Activated naive CD4-positive, alpha-beta T cell (primary cell): Measurements from ENCODE around the gene CIBAR2.

Experiments used
- DNase-seq, 4 experiments: peaks; one replicate each; lab custom pipeline; 2025; lab: John Stamatoyannopoulos, UW

CIBAR2 gene

DNA sequence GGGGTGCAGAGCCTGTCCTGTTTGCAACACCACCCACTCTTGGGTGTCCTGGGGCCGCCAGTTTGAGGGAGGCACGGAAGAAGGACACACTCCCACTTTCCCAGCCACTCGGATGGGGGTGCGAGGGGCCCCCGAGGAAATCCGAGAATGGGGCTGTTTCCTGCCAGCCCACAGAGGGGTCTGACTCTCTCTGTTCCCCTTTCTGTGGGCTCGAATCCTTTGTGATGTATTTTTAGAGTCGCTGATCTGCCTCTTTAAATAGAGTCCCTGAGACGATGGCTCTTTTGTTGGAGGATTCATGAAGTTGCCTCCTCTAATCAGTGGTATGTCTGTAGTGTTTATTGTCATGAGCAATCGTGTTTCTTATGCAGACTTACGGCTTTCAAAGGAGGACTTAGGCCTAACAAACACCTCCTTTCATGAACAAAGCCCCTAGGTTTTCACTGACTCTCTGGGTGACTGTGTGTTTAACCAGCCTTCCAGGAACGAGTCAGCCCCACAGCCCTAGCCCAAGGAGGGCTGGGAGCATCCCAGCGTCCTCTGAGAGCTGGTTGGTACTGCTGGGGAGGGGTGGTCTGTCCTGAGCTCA lies 29.1 kb downstream of the CIBAR2 start:
- DNase-seq = no peak

GRCh38 chr16:85082173-85083050 lies 29.9 kb downstream of the CIBAR2 start:
- DNase-seq = no peak

- DNase-seq = no peak
These were observed 30.5 kb downstream of the CIBAR2 start for GRCh38 chr16:85081765-85082164.

DNA sequence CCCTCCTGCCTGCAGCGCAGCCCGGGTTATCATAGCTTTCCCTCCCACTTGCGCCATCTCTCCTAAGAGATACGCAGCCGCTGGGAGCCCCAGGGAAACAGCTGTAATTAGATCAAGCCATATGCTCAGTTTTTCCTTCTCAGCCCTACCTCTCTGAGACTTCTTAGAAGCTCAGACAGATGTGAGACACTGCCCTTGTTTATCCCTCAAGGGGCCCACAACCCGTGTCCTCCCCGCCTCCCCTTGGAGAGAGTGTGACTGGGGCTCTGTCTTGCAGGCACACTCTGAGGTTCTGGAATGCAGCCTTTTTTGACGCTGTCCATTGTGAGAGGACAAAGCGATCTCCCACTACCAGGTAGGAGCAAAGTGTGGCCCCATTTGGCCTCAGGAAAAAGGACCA lies 31.2 kb downstream of the CIBAR2 start:
- no peak for DNase-seq

DNA sequence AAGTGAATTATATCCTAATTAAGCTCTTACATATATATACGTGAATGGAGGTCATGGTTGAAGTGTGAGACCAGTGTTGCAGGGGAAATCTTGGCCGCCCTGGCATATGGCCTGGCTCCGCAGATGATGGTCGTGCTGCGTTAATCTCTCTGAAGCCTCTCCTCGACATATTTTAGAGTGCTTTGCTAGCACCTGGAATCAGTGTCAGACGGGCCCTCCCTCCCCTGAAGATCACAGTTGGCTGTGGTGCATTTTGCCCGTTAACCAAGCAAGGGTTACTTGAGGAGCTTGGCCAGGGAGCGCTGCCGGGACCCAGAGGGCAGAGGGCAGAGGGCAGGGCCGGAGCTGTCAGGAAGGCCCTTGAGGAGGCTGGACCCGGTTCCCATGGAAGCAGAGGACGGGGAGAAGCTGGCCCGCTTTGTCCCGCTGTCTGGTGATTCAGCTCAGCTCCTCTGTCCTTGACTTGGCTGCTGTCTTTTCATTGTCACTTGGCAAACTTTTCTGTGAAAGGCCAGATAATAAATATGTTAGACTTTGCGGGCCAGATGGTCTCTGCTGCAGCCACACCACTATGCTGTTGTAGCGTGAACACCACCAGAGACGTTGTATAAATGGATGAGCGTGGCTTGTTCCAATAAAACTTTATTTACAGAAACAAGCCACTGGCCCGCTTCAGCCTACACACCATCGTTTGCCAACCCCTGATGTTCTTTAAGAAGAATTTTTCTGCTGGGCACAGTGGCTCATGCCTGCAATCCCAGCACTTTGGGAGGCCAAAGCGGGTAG lies 32.3 kb downstream of the CIBAR2 start:
- DNase-seq = no peak

DNA sequence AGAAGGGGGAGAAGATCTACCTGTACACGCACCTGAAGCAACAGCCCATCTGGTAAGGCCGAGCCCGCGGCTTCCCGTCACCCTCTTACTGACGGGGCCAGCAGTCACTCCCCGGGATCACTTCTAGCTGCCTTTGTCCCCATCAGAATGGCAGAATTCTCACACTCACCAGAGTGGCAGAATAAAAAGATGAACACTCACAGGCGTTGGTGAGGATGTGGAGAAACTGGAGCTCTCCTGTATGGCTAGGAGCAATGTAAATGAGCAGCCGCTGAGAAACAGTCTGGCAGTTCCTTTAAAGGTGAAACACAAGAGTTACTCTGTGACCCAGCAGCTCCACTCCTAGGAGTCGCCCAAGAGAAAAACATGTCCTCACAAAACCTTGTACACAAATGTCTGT lies 33.3 kb downstream of the CIBAR2 start:
- no peak for DNase-seq

DNA sequence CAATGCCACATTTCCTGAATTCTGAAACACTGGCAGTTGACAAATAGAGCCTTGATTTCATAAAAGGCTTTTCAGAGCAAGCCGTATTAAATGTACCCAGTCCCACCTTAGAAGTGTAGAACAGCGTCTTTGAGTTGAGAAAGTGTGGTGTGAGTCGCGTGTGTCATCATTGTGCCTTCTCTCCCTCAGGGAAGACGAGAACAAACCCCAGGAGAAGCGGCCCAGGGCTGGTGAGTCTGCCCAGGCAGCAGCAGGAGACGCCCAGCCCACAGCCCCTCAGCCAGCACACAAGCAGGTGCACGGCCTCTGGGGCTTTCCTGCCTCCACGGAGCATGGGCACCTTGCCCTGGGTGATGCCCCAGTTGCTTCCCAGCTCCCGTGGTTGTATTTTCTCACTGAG lies 34.0 kb downstream of the CIBAR2 start:
- DNase-seq = no peak

GRCh38 chr16:85077576-85078125 lies 34.6 kb downstream of the CIBAR2 start:
- no peak for DNase-seq

GRCh38 chr16:85077039-85077438 lies 35.2 kb downstream of the CIBAR2 start:
- DNase-seq = no peak

- DNase-seq = no peak
These were observed 36.9 kb downstream of the CIBAR2 start for GRCh38 chr16:85075236-85075924.

- no peak for DNase-seq
These were observed 37.9 kb downstream of the CIBAR2 start for GRCh38 chr16:85074225-85074914.

DNA sequence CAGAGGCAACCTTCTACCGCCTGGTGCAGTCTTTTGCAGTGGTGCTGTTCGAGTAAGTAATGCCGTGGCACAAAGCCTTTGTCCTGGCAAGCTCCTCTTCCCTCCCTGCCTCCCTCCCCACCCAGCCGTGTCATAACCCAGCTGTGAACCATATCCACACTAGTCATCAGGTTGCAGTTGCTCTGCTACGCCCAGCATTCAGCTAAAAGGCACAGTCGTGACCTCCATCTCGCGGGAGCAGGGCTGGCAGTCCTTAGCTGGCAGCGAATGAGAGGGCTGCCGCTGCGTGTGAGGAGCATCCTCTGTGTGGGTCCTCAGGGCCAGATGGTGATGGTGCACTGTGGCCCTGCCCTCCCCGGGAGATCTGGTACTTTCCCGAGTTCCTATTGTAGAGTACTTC lies 39.3 kb downstream of the CIBAR2 start:
- no peak for DNase-seq

GRCh38 chr16:85072076-85072860 lies 40.0 kb downstream of the CIBAR2 start:
- DNase-seq = no peak

- DNase-seq = no peak
These were observed 43.1 kb downstream of the CIBAR2 start for GRCh38 chr16:85069171-85069570.

GRCh38 chr16:85068746-85069145 lies 43.5 kb downstream of the CIBAR2 start:
- DNase-seq = no peak

GRCh38 chr16:85067426-85067825 lies 44.8 kb downstream of the CIBAR2 start:
- no peak for DNase-seq

- DNase-seq = no peak
These were observed 45.2 kb downstream of the CIBAR2 start for GRCh38 chr16:85067024-85067423.

DNA sequence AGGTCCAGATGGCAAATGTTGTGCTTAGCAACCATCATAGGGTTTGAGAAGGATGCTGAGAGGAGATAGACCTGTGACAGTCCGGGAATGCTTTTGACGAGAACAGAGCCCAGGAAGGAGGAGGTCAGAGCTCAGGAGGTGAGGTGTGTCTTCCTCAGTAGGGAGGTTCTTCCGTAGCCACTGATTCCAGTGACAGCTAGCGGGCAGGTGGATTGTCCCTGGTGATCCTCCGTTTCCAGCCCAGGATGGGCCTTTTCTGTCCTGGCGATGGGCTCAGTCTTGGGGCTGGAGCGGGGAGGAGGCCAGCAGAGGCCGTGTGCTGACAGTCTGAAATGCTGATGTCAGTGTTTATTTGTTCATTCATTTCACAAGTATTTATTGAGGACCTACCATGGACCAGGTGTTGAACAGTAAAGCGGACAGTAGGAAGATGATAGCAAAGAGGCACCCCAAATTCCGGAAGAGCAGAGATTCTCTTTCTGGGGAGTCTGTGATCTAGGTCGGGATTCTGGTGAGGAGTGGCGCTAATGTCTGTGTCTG lies 45.9 kb downstream of the CIBAR2 start:
- DNase-seq = no peak

GRCh38 chr16:85065099-85065498 lies 47.2 kb downstream of the CIBAR2 start:
- DNase-seq = no peak

DNA sequence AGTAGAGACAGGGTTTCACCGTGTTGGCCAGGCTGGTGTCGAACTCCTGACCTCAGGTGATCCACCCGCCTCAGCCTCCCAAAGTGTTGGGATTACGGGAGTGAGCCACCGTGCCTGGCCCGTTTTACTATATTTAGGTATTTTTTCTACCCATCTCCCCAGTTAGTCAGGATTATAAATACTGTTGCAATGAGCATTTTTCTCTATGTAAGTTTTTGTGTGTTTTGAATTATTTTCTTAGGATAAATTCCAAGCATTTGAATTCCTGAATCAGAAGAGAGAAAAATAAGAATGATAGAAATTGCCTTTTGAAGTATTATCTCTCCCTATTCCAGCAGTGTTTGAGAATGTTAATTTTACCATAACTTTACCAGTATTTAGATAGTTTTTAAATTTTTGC lies 48.1 kb downstream of the CIBAR2 start:
- no peak for DNase-seq
